Gastrocnemius medialis (tissue), 4 donors: ENCODE measurements around the gene ANKH. TPM values are rescaled to one million over a fixed set of nuclear protein-coding genes. Genes with fewer than 3 reads are reported as not detected.
"Not testable (repeated sequence)": the region's sequence is repeated elsewhere in the genome, so short reads cannot be mapped to it uniquely, and the experiment has no call there.

Source experiments
- ATAC-seq, 2 donors: fragments of 150-250 bp; one replicate each; pipeline ENCODE4 v1.9.1; 2016
- DNase-seq, 2 donors: peaks; one replicate each; pipeline ENCODE4 v3.0.0-alpha.2; 2019
- H3K27ac ChIP-seq, 4 donors: fragments of 200-600 bp; sonication (generic); 1 replicate in 1 of 4; 2 replicates in 3 of 4; pipeline ENCODE4 v1.5.1; 2016 to 2018; ENCODE audit warnings: mild to moderate bottlenecking in 2 of 4, moderate library complexity in 1 of 4
- H3K27me3 ChIP-seq, 3 donors: fragments of 200-600 bp; sonication (generic) in 2 of 3; 1 replicate in 1 of 3; 2 replicates in 2 of 3; pipeline versions ENCODE4 v1.5.1 to v1.6.0; 2016 to 2019; ENCODE audit warnings: mild to moderate bottlenecking in 1 of 3, moderate library complexity in 1 of 3
- H3K36me3 ChIP-seq, 2 donors: fragments of 200-600 bp; sonication (generic) in 1 of 2; one replicate each; pipeline ENCODE4 v1.5.1; 2017 to 2018
- H3K4me1 ChIP-seq, 2 donors: fragments of 200-600 bp; sonication (generic) in 1 of 2; one replicate each; pipeline ENCODE4 v1.5.1; 2016 to 2017; ENCODE audit warnings: mild to moderate bottlenecking in 2 of 2
- H3K4me3 ChIP-seq, 4 donors: fragments of 200-600 bp; sonication (generic) in 3 of 4; 1 replicate in 1 of 4; 2 replicates in 3 of 4; pipeline ENCODE4 v1.5.1; 2016 to 2019; ENCODE audit warnings: mild to moderate bottlenecking in 2 of 4
- H3K9me3 ChIP-seq, 3 donors: fragments of 200-600 bp; sonication (generic) in 2 of 3; 1 replicate in 1 of 3; 2 replicates in 2 of 3; pipeline ENCODE4 v1.5.1; 2016 to 2019
- POLR2A ChIP-seq, 2 donors: fragments of 450-650 bp; IDR thresholded peaks; one replicate each; pipeline ENCODE4 v1.6.1; 2017; ENCODE audit warnings: antibody characterized with exemption in 2 of 2, mild to moderate bottlenecking in 2 of 2, moderate library complexity in 2 of 2
- in situ Hi-C, 4 donors: fragments of 200-750 bp; cut with MboI; loops; one replicate each; pipeline versions ENCODE4 v1.15.0 to v1.8.0; 2017; ENCODE audit warnings: low sequenced_read_pairs in 4 of 4
- intact Hi-C: fragments of 100-400 bp; cut with DNase I; formaldehyde crosslinking; loops from one replicate; pipeline ENCODE4 v1.15.1; 2023; ENCODE audit warnings: low total_unique reads
- total RNA-seq, 4 donors: library from RNA; depleted of rRNA; stranded (reverse); fragments of >200 nt; gene quantifications; one replicate each; pipeline versions ENCODE4 v1.1.0 to v1.2.3, GENCODE V29; 2016
- TF ChIP-seq, protein P1 (sequence below), 5 experiments: fragments of 450-650 bp in 3 of 5; fragments of 200-600 bp in 2 of 5; sonication (generic) in 2 of 5; IDR thresholded peaks in 4 of 5; conservative IDR thresholded peaks in 1 of 5; 1 replicate in 4 of 5; 2 replicates in 1 of 5; pipeline ENCODE4 v1.5.1; 2016 to 2019; ENCODE audit warnings: antibody characterized with exemption in 5 of 5, mild to moderate bottlenecking in 3 of 5, moderate library complexity in 3 of 5

ANKH gene
- total RNA-seq, 4 donors from 2014 or later: 33.5 to 52.1 (median 36.0) TPM

DNA sequence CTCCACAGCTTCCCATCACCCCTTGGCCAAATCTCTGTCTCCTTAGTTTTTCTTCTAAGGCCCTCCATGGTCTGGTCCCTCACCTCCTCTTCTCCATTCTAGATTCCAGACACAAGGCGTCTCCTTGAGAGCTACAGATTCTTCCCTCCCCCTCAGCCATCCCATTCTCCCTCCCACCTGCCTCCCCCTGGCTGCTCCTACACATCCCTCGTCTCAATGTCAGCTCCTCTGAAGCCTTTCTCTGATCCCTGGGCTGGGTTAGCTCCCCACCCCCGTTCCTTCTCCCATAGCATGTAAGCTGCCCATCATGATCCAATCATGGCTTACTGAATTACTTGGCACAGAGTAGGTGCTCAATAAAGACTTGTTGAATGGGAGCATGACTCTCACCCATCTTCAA is 69.0 kb downstream of the ANKH start:
- no peak overlapping the region for H3K4me3 ChIP-seq
- DNase-seq: no peak
- no peak overlapping the region for H3K27ac ChIP-seq
- intact Hi-C loops: no loop called here
- H3K27me3 ChIP-seq: no peaks in the 10 kb centered on the region
- no peaks in the 10 kb centered on the region for H3K9me3 ChIP-seq
- peaks cover 21% of the 10 kb centered on the region in 2 donors for H3K4me1 ChIP-seq
- no peak for ATAC-seq
- in situ Hi-C loops: no loop called here
- TF ChIP-seq, protein P1, sequence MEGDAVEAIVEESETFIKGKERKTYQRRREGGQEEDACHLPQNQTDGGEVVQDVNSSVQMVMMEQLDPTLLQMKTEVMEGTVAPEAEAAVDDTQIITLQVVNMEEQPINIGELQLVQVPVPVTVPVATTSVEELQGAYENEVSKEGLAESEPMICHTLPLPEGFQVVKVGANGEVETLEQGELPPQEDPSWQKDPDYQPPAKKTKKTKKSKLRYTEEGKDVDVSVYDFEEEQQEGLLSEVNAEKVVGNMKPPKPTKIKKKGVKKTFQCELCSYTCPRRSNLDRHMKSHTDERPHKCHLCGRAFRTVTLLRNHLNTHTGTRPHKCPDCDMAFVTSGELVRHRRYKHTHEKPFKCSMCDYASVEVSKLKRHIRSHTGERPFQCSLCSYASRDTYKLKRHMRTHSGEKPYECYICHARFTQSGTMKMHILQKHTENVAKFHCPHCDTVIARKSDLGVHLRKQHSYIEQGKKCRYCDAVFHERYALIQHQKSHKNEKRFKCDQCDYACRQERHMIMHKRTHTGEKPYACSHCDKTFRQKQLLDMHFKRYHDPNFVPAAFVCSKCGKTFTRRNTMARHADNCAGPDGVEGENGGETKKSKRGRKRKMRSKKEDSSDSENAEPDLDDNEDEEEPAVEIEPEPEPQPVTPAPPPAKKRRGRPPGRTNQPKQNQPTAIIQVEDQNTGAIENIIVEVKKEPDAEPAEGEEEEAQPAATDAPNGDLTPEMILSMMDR (IDR thresholded peaks at IDR 0.05 in 4 of 5, conservative IDR thresholded peaks at IDR 0.05 in 1 of 5): no peak
- no peaks in the 10 kb centered on the region for H3K36me3 ChIP-seq

DNA sequence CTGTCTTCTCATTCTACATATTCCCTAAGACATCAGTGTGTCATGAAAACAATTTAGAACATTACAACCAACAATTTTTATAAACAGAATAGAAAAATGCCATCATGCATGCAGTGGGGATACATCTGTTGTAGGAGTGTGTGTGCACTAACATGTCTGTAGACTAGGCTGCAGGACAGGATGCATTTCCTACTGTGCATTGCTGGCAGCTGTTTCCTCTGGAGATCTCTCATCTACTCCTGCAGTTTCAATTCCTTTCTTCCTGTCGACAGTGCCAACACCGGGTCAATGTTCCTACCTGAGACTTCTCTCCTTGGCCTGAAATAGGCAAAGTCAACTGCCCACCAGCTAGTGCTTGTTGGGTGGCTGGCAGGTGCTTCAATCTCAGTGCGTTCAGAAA is 69.8 kb downstream of the ANKH start:
- TF ChIP-seq, protein P1 (IDR thresholded peaks at IDR 0.05 in 4 of 5, conservative IDR thresholded peaks at IDR 0.05 in 1 of 5): no peak
- TF ChIP-seq POLR2A (IDR thresholded peaks at IDR 0.05): no peak
- H3K4me1 ChIP-seq: peaks cover 13 to 14% of the 10 kb centered on the region in 2 donors
- H3K9me3 ChIP-seq: no peaks in the 10 kb centered on the region
- ATAC-seq (no peak), DNase-seq (no peak)
- in situ Hi-C loops: no loop called here
- intact Hi-C loops: no loop called here
- H3K36me3 ChIP-seq: no peaks in the 10 kb centered on the region
- no peaks in the 10 kb centered on the region for H3K27me3 ChIP-seq
- H3K27ac ChIP-seq: no peak overlapping the region
- H3K4me3 ChIP-seq: no peak overlapping the region

GRCh38 chr5:14797385-14797784 is 74.2 kb downstream of the ANKH start:
- DNase-seq, H3K27ac ChIP-seq, H3K4me1 ChIP-seq, H3K4me3 ChIP-seq, ATAC-seq, H3K9me3 ChIP-seq, intact Hi-C loops, H3K36me3 ChIP-seq, in situ Hi-C loops, H3K27me3 ChIP-seq: not testable (repeated sequence)

- H3K27ac ChIP-seq: no peak overlapping the region
- no peaks in the 10 kb centered on the region for H3K4me1 ChIP-seq
- H3K27me3 ChIP-seq: no peaks in the 10 kb centered on the region
- ATAC-seq: no peak
- no peaks in the 10 kb centered on the region for H3K9me3 ChIP-seq
- no peak for DNase-seq
- in situ Hi-C loops: no loop called here
- no peak overlapping the region for H3K4me3 ChIP-seq
- intact Hi-C loops: loop anchor here (1.0 kb wide), 1 partner anchor 9 kb away; no protein-coding TSS in a partner anchor
- TF ChIP-seq, protein P1 (IDR thresholded peaks at IDR 0.05 in 4 of 5, conservative IDR thresholded peaks at IDR 0.05 in 1 of 5): no peak
- no peak for TF ChIP-seq POLR2A (IDR thresholded peaks at IDR 0.05)
- H3K36me3 ChIP-seq: no peaks in the 10 kb centered on the region
These were observed 76.9 kb downstream of the ANKH start for GRCh38 chr5:14794583-14795230.

DNA sequence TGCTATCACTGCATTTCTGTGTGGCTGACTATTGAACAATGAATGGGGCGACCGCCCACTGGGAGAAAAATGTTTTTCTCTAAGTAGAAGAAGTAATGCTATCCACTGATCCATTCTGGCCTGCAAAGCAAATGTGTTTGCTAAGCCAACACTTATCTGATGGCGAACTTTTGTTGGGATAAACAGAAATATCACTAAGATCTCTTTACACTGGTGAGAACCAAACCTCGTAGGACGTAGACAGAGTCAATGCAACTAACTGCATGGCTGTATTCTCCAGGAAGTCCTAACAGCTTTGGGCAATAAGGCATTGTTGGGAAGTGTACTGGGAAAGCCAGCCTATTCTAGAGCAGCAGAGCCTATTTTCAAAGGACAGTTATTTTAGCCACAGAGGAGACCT is 77.7 kb downstream of the ANKH start:
- DNase-seq (no peak), ATAC-seq (no peak)
- TF ChIP-seq POLR2A (IDR thresholded peaks at IDR 0.05): no peak
- TF ChIP-seq, protein P1 (IDR thresholded peaks at IDR 0.05 in 4 of 5, conservative IDR thresholded peaks at IDR 0.05 in 1 of 5): no peak
- no peaks in the 10 kb centered on the region for H3K36me3 ChIP-seq
- intact Hi-C loops (no loop called here), in situ Hi-C loops (no loop called here)
- H3K27me3 ChIP-seq: no peaks in the 10 kb centered on the region
- no peak overlapping the region for H3K4me3 ChIP-seq
- no peaks in the 10 kb centered on the region for H3K9me3 ChIP-seq
- H3K4me1 ChIP-seq: no peaks in the 10 kb centered on the region
- no peak overlapping the region for H3K27ac ChIP-seq
